Suprapubic skin (tissue), 4 donors: ENCODE data around the gene CEPT1.

Experiments used
- POLR2A ChIP-seq, 2 donors: fragments of 450-650 bp; IDR thresholded peaks; one replicate each; pipeline ENCODE4 v1.6.1; 2017; ENCODE audit warnings: antibody characterized with exemption in 2 of 2, mild to moderate bottlenecking in 2 of 2, moderate library complexity in 2 of 2
- POLR2AphosphoS5 ChIP-seq, 3 donors: sonication (generic); formaldehyde crosslinking; IDR thresholded peaks; one replicate each; pipeline ENCODE4 v1.6.1; 2017; ENCODE audit warnings: antibody characterized with exemption in 3 of 3
- TF ChIP-seq, protein P1 (sequence below), 2 donors: fragments of 200-600 bp in 1 of 2; fragments of 450-650 bp in 1 of 2; sonication (generic) in 1 of 2; IDR thresholded peaks; one replicate each; pipeline ENCODE4 v1.5.1; 2016 to 2019; ENCODE audit warnings: antibody characterized with exemption in 2 of 2, mild to moderate bottlenecking in 1 of 2, moderate library complexity in 1 of 2

DNA sequence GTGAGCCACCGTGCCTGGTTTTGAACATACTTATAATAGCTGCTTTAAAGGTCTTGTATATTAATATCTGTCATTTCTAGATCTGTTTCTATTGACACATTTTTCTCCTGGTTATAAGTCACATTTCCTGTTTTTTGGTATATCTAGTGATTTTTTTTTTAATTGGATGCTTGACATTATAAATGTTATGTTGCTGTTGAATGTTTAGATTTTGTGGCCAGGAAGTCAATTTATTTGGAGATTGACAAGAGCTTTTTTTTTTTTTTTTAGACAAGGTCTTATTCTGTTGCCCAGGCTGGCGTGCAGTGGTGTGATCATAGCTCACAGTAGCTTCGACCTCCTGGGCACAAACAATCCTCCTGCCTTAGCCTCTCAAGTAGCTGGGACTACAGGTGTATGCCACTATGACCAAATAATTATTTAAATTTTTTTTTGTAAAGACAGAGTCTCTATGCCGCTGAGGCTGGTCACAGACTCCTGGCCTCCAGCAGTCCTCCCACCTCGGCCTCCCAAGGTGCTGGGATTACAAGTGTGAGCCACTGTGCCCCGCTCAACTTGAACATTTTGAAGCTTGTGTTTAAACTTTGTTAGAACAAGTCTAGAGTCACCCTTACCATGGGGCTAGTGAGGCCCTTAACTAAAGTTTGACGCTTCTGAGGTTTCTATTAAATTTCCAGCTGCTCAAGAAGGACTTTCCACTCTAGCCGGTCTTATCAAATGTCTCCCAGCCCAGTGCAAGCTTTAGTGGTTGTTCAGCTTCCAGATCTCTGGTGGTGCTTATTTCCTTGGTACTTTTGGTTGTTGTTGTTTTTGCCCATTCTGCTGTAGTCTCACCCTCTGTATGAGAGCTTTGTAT lies 78.9 kb downstream of the CEPT1 start:
- TF ChIP-seq, protein P1, sequence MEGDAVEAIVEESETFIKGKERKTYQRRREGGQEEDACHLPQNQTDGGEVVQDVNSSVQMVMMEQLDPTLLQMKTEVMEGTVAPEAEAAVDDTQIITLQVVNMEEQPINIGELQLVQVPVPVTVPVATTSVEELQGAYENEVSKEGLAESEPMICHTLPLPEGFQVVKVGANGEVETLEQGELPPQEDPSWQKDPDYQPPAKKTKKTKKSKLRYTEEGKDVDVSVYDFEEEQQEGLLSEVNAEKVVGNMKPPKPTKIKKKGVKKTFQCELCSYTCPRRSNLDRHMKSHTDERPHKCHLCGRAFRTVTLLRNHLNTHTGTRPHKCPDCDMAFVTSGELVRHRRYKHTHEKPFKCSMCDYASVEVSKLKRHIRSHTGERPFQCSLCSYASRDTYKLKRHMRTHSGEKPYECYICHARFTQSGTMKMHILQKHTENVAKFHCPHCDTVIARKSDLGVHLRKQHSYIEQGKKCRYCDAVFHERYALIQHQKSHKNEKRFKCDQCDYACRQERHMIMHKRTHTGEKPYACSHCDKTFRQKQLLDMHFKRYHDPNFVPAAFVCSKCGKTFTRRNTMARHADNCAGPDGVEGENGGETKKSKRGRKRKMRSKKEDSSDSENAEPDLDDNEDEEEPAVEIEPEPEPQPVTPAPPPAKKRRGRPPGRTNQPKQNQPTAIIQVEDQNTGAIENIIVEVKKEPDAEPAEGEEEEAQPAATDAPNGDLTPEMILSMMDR (IDR thresholded peaks at IDR 0.05) = no peak
- TF ChIP-seq POLR2A (IDR thresholded peaks at IDR 0.05) = no peak
- TF ChIP-seq POLR2AphosphoS5 (IDR thresholded peaks at IDR 0.05) = no peak
